Dedifferentiated amniotic fluid mesenchymal stem cell (primary cell): ENCODE results near the gene CPVL.

Experiments used
- DNase-seq: peaks from one replicate; pipeline ENCODE4 v3.0.0-alpha.2; 2016; ENCODE audit errors: extremely low spot score

CPVL gene

DNA sequence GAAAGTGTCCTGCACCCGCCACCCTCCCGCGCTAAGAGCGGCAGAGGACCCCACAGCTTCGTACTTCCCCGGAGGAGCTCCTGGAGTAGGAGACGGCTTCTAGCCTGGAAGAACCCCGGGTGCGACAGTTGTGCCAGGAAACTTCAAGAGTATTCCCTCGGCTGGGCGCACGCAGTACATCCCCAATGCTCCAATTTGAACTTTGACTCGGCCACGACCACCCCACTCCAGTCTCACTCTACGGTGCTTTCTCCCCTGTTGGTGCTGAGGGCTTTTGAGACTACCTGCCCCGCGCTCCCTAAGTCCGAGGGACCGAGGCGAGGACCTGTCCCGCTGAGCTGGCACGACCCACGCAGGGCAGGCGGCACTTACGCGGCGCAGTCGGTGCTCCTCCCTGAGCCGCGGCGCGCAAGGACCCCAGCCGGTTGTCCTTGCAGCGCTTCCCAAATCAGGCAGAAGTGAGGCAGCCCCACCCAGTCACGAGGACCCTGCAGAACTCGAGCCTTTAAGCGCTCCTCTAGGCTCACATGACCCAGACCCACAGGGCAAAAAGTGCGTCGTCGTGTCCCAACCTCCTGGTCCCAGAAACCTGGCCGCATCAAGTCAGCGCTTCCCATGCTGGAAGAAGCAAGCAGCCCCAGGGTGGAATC is at the start of gene CPVL:
Gene CPVL, minus strand, starts transcription at position 481 of the 650 bp plus-strand sequence. CDS start 25,476 bp downstream, outside the sequence.
- DNase-seq = no peak

DNA sequence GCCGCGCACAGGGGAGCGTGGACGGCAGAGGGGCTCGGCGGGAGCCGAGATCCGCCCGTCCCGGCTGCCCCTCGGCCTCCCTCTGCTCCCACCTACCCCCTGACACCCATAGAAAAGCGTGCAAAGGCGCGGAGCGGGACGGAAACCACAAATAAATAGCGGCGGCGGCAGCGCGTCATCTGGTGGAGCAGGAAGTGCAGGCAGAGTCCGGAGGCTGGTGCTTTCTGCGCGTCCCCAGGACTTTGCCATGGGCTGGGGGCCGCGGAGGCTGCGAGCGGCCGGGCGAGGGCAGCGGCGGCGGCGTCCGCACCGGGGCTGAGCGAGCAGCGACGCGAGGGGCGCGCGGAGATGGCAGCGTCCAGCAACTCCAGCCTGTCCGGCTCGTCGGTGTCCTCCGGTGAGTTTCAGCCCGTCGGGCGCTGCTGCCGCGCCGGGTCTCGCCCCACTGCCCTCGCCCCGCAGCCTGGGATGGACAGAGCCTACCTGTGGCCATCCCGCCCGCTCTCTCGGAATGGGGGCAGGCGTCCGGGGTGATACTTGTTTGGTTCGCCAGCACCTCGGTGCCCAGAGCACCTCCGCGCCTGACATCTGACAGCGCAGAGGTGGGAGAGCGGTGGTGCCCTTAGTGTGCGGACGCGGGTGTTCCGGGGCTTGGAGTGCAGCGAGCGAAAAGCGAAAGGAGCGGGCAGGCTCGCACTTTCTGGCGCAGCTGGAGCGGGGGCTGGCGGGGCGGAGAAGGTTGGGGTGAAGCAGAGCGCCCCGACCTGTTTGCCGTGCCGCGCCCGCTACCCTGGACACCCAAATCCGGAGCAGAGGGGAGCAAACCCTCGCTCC is 48.5 kb upstream of the CPVL start, which contains the start of gene CHN2:
Gene CHN2, plus strand, starts transcription at position 182 of the 834 bp plus-strand sequence.
- DNase-seq = no peak

DNA sequence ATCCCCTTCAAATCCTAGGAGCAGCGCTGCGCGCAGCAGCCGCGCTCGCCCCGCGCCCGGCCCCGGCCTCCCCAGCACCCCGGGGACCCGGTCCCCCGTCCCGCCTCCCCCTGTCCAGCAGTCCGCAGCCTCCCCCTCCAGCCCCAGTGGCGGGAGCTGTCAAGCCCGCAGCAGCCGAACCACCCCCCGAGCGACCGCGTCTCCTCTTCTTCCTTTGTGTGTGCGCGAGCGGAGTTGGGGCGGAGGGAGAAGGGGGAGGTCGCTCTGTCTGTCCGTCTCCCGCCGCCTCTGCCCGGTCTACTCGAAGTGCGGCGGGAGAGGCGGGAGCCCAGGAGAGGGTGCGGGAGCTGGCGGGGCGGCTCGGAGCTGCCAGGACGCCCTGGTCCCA is 47.9 kb upstream of the CPVL start:
- DNase-seq = no peak

DNA sequence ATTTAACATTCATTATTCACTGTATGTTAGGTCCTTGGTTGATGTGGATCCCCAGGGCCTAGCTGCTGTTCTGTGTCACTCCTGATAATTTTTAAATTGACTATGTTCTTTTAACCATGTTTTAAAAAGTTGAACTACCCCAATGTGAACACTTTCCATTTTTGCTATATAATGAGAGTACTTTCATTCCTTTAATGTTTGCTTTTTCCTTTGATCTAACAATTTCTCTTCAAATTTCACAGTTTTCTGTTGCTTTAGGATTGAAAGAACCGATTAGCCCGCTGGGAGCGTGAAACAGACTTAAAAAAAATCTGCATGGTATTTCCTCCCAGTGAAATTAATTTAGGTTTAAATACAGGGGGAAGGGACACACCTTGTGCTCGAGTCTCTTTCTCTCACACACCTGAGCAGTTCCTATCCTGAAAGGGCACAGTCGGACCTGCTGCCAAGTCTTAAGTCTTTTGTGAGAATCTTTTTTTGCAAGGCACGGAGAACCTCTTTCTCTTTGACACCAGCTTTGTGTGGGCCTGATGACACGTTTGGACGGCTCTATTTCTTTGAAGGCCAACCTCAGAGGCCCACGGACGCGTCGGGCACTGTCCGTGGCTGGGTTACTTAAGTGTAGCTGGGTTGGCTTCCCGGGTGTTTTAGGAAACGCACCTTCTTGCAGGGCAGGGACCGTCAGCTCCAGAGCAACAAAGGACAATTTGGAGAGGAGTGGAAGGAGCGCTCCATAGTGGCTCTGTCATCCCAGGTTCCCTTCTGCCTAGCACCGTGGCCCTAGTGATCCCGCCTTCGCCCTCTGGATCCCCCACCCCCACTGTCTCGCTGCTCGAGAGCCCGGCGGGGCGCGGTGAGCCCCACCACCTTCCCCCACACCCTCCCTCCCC is 47.2 kb upstream of the CPVL start:
- no peak for DNase-seq

DNA sequence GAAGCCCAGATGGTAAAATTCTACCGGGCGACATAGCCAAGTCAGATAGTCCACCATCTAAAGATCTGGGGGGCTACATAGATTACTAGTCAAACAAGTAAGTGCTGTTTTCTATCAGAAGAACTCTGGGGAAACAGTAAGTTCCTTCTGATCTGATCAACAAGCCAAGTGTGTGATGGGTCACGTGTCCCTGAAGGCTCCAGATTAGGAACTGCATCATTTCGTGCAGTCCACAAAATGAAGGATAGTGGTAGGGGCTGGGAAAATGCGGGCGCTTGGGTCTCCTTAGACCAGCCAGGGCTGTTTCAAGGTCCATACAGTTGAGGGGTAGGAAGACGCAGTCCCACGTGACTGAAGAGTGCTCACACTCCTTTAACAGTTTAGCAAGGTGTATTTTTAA is 46.5 kb upstream of the CPVL start:
- no peak for DNase-seq

DNA sequence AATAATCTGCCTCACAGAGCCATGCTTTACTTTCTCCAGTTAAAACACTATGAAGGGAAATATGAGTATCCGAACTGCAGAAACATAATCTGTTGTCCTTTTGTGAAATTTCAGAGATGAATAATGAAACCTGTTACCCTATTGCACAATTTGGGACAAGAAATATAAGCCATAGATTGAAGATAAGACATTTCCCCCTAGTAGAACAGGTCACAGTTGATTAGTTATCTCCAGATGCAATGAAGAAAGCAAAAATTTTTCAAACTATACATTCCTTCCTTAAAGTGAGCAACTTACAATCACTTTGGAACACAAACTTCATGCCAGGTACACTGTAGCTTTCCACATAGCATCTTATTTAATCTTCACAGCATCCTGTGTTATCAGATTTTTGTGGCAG is 46.0 kb upstream of the CPVL start:
- no peak for DNase-seq

DNA sequence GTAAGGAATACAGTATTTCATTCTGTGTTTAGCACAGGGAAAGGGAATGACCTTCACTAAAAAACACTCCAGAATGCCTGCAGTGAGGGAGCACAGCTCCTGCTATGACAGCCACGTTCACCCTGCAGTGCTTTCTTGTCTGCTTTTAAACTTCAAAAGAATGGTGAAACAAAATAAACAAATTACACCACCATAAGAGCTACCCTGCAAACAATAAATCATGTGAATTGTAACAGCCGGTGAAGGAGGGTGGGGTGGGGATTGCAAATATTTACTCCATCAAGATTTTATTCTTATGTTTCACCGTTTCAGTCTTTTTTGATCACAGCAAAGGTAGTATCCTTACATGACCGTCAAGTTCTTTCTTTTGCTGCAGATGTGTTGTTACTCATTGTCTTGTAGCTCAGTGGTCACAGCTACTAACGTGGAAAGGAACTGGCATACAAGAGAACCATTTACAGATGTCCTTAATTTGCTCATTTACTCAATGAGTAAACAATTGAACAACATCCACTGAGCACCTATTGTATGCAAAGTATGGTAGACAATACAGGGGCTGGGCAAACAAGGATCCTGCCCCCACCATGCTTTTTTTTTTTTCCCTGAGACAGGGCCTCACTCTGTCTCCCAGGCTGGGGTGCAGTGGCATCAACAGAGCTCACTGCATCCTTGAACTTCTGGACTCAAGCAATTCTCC is 44.2 kb upstream of the CPVL start:
- DNase-seq = no peak

DNA sequence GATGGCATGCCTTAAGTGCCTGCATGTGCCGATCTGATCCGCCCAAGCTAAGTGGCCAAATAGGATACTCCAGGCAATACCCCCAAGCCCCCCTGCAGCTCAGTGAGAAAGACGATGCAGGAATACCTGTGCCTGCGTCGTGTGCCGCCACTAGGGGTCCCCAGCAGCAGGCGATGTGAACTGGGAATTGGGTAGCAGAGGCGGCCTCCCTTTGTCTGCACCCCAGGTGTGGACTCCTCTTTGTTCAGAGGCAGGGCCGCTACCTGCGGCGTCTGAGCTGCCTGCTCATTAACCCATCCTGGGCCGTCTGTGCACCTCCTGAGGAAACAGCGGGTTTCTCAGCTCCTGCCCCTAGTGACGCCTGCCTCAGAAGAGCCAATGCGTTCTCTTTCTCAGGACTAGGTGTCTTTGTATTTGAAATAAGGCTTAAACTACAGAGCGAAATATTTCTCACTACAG is 43.4 kb upstream of the CPVL start:
- no peak for DNase-seq

DNA sequence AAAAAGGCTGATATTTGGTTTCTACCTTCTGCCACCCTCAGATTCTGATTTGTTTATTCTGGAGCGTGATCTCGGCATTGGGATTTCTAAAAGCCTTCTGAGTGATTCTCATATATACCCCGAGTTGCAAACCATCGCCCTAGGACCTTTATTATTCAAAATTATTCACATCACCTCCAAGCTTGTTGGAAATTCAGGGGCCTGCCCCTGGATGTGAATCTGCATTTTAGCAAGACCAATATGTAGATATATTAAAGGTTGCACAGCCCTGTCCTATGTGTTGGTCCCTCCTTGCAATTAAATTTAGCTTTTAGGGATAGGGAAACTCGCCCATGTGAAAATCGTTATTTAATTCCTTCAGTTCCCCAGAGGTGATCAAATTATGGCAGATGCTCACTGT is 39.3 kb upstream of the CPVL start:
- DNase-seq = no peak

DNA sequence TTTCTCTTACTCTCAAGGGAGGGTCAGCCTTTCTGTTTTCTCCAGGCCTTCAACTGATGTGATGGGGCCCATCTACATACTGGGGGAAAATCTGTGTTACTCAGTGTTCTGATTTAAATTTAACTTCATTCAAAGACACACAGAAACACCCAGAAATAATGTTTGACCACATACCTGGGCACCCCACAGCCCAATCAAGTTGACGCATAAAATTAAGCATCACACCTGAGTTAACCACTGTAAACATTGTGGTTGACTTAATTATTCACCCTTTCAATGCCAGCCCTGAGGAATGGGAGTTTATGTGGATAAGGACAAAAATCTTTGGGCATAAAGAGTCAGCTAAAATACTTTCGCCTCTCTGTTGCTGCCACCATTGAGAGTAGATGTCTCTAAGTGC is 38.3 kb upstream of the CPVL start:
- no peak for DNase-seq

DNA sequence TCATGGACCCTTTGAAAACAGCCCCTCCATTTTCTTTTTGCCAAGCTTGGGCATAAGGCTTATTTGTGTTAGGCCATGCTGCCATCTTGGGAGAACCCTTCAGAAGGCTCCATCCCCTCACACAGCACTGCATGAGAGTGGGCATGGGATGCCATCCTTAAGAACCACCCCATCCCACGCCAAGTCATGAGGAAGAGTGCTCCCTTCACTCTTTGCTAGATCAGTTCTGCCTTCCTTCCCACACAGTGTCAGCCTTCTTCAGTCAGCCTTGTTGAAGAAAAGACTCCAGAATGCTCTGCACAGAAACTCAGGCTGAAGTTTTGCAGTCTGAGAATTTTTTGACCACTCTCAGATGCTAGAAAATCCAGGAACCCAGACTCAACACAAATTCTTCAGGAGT is 32.8 kb upstream of the CPVL start:
- no peak for DNase-seq

DNA sequence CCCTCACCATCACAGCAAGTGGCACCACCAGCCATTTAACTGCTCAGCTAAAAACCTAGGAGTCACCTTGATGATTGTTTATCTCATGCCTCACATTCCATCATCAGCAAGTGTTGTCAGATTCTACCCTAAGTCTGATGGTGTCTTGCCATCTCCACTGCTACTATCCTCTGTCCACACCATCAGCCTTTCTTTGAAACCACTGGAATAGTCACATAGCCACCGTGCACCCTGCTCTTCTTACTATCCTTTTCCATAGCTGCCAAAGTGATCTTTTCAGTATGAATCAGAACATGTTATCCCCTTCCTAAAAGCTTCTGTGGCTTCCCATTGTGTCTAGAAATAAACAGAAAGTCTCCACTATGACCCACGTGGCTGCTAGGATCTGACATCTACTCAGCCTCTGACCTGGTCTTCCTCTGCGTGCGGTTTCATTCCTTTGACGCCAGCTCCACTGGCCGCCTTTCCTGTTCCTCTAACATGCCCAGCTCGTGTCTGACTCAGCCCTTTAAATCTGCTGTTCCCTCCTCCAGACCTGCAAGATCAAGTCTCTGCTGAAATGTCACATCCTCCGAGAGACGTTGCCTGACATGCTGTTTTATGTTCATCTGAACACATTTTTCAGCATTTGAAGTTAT is 31.7 kb upstream of the CPVL start:
- no peak for DNase-seq

DNA sequence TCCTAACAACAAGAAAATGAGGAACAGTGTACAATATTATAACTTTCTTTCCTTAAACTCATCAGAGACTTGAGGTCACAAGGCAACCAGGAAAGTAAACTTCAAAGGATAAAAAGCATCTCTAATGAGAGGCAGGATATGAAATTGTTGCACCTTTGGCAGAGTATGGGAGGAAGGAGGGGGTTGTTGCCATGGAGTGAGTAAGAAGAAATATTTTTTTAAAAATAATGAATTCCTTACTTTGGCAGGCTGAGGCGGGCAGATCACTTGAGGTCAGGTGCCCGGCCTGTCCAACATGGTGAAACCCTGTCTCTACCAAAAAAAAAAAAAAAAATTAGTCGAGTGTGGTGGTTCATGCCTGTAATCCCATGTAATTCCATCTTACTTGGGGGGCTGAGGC is 27.1 kb upstream of the CPVL start:
- no peak for DNase-seq

DNA sequence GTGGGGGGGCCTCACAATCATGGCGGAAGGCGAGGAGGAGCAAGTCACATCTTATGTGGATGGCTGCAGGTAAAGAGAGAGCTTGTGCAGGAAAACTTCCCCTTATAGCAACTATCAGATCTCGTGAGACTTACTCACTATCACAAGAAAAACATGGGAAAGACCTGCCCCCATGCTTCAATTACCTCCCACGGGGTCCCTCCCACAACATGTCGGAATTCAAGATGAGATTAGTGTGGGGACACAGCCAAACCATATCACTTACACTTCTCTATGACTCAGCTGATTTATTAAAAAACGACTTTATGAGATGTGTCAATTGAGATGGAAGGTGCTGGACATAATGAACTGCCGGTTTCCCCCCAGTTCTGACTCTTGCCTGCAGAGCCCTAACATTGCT is 24.4 kb upstream of the CPVL start:
- DNase-seq = no peak

DNA sequence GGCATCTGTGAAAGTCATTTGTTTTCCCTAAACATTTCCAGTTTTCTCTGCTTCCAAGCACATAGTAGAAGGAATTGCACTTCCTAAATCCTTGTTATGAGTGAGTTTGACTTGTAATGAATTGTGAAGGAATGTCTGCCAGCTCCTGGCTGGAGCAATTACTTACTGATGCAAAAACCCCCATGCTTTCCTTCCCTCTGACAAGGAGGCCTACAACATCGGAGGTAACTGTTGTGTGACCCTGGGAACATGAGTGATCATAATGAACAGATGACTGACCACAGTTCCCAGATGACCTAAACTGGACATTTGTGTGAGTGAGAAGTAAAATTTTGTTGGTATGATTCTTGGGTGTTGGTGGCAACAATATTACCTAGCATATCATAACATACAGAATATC is 21.4 kb upstream of the CPVL start:
- no peak for DNase-seq

DNA sequence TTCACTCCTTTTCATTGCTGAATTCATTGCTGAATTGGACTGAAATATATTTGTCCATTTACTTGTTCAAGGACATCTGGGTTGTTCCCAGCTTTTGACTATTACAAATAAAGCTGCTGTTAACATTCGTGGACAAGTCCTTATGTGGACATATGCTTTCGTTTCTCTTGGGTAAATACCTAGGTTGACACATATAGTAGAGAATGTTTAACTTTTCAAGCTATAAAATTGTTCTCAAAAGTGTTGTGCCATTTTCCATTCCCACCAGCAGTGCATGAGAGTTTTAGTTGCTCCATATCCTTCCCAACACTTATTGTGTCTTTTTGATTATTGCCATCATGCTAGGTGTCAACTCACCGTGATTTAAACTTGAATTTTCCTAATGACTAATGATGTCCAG is 17.5 kb upstream of the CPVL start:
- DNase-seq = no peak

DNA sequence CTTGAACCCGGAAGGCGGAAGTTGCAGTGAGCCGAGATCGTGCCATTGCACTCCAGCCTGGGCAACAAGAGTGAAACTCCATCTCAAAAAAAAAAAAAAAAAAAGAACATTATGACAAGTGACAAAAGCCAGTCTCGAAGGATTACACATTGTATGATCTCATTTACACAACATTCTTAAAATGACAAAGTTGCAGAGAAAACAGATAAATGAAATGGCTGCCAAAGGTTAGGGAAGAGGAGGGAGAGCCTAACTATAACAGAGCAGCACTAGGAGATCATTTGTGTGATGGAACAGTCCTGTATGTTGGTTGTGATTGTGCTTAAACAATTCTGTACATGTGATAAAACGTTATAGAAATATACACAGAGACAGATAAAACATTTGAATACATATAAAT is 16.2 kb upstream of the CPVL start:
- no peak for DNase-seq

DNA sequence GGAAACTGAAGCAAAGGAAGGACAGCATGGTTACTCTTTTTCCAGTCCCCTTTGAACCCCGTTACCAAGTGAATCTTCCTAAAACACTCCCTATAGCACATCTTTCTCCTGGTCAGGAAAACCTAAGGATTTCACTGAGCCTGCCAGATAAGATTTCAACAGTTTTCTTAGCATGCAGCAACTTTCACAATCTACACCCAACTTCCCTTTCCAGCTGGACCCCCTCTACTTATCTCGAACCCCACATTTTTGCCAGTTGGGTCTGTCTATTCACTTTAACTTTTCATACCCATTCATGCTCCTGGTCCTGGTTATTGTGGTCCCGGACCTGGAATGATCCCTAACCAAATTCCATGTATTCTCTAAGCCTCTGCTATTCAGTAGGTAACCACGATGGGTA is 14.9 kb upstream of the CPVL start:
- no peak for DNase-seq

DNA sequence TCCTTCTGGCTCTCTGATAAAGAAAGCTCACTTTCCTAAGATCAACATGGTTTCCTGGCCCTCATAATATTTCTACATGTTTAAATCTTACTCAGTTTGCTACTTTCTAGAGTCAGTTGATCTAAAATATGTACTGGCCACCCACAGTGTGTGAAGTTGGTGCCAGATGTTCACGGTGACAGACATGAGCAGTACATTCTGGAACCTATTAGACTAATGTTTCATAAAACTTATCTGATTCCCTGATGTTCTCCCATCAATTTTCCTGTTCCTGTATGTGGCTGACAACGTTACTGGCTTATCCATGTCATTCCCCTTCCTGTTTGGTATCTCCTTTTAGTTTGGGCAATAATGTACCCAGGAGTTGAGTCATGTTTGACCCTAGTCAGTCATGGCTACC is 13.7 kb upstream of the CPVL start:
- DNase-seq = no peak

DNA sequence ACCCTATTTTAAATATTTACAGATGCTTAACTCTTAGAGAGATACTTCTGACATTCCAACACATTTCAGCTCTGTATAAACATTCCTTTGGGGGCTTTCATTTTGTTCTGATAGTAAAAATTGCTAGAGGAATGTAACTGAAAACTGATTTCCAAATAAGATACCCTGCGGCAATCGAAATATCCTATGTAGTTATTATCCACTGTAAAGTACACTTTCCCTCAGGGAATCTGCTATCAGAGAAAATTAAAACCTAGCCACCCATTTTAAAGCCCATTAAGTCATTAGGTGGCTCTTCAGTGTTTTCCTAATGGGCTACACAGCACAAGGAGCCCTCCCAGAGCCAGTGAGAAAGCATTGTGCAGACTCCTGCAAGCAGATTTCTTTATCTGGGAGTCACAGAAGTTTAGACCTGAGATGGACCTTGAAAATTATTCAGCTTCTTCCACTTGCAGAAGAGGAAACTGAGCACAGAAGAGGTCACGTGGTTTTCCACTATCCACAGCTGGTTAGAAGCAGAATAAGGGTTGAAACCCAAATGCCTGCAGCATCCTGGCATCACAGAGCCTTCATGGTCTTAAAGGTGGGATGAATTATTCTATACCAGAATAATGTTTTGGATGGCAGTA is 12.6 kb upstream of the CPVL start:
- DNase-seq = no peak
